AG20443 (cell line): ENCODE data around the gene MPHOSPH9.

Source experiments
- DNase-seq: peaks from one replicate; pipeline ENCODE4 v3.0.0; 2012; ENCODE audit warnings: low spot score, mixed read lengths

Gene MPHOSPH9

DNA sequence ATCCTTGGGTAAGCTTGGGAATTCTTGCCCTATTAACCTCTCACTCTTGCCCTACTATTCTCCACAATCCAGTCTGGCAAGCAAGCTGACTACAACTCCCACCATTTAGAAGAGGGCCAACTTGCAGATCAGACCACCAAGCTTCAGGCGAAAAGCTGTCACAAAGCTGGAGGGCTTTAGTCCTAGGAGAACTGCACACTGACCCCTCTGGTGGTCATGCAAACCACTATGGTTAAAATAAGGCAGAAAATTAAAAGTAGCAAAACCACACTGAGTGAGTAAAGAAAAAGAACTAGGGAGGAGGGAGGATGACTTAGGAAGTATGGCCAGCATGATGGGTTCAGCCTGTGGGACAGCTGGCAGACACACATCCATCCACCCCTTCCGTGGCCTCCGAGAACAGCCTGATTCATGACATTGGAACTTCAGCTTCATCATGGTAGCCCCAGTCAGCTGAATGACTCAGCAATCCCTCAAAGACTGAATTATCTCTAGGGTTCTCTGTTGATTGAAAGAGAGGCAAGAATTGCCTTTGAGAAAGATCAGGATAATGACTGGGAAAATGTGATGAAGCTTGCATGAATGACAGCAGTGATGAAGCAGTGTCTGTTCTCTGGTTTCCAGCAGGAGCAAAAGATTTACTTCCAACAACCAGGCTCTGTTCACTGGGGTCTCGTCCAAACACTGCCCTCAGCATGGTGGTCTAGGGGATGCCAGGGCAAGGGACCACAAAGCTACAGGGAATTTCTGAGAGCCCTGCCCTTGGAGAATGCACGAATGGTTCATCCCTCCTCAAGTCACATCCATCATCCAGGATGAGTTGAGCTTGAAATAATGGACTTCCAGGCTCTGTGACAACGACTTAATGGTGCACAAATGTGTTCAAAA lies 106.4 kb downstream of the MPHOSPH9 start:
- peak; percentile 96 for DNase-seq

- no peak for DNase-seq
Observed at GRCh38 chr12:123122626-123123025, 110.3 kb downstream of the MPHOSPH9 start.

GRCh38 chr12:123121670-123122069 lies 111.3 kb downstream of the MPHOSPH9 start:
- DNase-seq, result no peak

GRCh38 chr12:123120452-123121166 lies 112.3 kb downstream of the MPHOSPH9 start:
- DNase-seq, result no peak

DNA sequence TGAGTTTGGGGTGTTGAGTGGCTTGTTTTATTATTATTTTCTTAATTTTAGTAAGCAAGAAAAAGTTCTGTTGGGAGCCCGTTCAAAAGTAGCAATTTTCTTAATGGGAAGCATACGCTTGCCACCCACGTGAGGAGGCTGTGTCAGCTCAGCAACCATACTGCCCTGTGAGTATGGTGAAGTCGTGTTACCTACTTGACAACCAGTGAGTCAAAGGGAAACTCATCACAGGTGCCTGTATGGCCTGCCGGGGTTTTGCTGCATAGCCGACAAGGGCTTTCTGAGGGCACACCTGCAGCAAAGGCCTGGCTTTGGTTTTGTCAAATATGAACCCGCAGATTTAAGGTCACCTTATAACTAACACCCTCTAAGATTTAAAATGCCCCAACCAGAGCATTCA lies 113.1 kb downstream of the MPHOSPH9 start:
- DNase-seq, result no peak

- DNase-seq, result peak; percentile 59
Observed at GRCh38 chr12:123118497-123118896, 114.4 kb downstream of the MPHOSPH9 start.

DNA sequence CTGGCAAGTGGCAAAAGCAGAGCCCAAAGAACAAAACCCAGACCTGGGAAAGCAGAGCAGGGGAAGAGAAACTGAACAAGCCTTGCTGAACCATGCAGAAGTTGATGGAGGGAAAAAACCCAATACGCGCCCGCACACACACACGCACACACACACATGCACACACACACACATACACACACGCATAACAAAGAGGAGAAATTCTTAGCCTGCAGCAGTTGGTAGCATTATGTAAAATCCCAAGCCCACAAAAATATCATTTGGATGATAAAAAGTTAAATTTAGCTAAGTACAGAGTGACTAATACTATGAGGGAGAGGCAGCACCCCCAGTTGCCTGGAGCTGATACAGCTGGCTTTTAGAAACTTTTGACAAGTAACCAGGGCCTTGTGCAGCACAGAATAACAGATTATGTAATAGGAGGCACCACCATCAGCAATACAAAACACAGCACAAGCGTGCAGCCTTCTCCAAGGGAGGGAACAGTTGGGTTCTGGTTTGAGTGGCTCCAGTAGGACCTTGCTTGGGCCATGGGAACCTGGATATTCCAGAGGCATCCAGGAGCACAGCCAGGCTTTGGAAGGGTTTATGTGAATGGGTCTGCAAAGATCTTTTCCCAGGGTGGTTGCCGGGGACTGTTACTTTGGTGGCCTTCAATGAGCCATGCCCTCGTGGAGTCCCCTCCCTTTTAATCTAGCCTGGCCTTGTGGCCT lies 117.4 kb downstream of the MPHOSPH9 start:
- peak; percentile 91 for DNase-seq

- DNase-seq, result no peak
Observed at GRCh38 chr12:123114304-123115083, 118.4 kb downstream of the MPHOSPH9 start.

GRCh38 chr12:123113026-123113425 lies 119.9 kb downstream of the MPHOSPH9 start:
- DNase-seq, result no peak

GRCh38 chr12:123111498-123112165 lies 121.3 kb downstream of the MPHOSPH9 start:
- no peak for DNase-seq

- no peak for DNase-seq
Observed at GRCh38 chr12:123109319-123109772, 123.6 kb downstream of the MPHOSPH9 start.

GRCh38 chr12:123108682-123109066 lies 124.3 kb downstream of the MPHOSPH9 start:
- no peak for DNase-seq

DNA sequence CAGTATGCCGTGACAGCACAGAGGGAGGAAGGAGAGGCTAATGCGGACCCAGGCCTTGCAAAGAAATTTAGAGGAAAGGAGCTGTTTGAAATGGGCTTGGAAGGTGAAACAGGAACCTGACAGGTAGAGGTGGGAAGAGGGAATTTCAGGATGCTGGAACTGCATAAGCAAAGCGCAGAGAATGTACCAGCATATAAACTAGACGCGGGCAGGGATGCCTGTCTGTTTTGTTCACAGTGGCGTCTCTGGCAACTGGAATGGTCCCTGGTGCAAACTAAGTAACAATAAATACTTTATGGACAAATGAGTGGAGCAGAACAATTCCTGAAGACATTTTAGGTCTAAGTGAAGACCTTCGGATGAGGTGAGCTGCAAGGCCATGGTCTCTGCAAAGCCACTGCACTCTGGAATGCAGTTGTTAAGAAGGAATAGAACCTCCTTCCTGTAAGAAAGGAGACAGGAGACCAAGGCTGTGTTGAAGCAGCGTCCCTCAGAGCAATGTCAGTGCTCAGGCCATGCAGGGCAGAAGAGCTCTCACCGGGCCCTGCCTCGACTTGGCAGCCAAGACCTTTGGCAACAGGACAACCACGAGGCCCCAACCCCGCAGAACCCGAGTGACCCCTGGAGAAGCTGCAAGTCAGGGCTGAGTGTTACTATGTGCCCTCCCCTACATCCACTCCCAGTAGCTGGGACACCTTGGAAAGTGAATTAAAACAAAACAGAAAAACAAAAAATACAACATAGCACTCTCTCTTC lies 124.8 kb downstream of the MPHOSPH9 start:
- no peak for DNase-seq

DNA sequence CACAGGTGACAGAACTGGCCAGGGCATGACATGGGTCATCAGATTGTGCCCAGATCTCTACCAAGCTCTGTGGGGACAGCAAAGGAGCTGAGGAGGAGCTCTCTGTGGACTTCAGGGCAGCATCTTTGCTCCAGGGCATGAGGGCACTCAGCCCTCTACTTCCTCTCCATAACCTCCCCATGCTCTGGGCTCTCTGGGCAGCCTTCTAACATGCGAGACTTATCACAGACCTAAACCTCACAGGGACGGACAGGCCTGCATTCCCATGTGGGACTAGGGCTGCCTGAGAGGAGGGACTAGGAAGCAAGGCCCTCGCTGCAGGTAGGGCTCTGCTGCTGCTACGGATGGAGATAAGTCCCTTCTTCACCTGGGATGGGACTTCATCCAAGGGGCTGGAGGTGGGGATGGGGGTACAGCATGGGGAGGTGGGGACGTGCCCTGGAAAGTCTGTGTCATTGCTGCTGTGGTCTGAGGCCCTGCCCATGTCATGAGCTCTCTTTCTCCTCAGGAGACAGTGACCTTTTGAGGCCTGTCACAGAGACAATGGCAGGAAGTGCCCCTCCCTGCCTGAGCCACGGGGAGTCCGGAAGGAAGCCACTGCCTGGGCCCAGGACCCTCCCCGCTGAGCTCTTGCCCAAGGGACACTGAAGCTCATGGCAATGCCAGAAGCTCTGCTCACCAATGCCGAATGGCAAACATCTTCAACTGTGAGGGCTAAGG lies 126.1 kb downstream of the MPHOSPH9 start:
- DNase-seq, result no peak

DNA sequence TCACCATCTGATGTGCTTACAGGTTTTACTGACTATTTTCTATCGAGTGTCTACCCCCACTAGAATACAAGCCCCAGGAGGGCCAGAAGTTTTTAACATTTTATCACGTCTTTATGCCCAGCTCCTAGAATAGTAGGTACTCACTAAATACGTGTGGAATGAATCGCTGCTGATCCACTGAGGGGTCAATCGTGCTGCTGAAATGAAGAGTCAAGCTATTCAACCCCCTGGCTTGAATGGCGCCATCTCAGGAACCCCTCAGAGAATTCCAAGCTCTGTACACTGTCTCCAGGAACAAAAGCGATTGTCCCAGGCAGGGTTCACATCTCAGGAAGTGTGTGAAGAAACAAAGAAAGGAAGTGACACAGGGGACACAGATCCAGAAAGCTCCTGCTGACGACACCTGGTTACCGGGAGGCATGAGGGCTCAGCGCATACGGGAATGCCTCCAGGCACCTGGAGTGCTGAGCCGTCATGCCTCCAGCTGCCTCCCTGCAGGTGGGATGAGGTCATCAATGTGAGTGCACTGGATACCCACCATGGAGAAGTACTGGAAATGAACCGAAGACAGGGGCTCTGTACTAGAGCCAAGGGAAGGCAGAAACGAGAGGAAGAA lies 127.6 kb downstream of the MPHOSPH9 start:
- no peak for DNase-seq

GRCh38 chr12:123104809-123105208 lies 128.1 kb downstream of the MPHOSPH9 start:
- no peak for DNase-seq
